Cardiac septum (tissue), 1 donor: ENCODE measurements around the gene PNPLA5. TPM values are rescaled to one million over a fixed set of nuclear protein-coding genes. Genes with fewer than 3 reads are reported as not detected.
"Not testable (repeated sequence)": the region's sequence is repeated elsewhere in the genome, so short reads cannot be mapped to it uniquely, and the experiment has no call there.

Source experiments
- DNase-seq: peaks from one replicate; pipeline ENCODE4 v3.0.0-alpha.2; 2020; ENCODE audit warnings: low spot score
- intact Hi-C: fragments of 100-400 bp; cut with DNase I; formaldehyde crosslinking; loops from one replicate; pipeline ENCODE4 v1.14.0; 2022
- total RNA-seq: library from RNA; stranded (reverse); fragmentation: NEBNext Ultra II Directional; extraction: Animal tissue kit (Norgen Biotek cat#: 25700); gene quantifications from one replicate; pipeline ENCODE4 v1.2.1, GENCODE V29; 2021
- donor health status: DM: no; HTN: no; CAD: no.

The PNPLA5 gene
- total RNA-seq, 1 donor from 2014 or later, result not detected

DNA sequence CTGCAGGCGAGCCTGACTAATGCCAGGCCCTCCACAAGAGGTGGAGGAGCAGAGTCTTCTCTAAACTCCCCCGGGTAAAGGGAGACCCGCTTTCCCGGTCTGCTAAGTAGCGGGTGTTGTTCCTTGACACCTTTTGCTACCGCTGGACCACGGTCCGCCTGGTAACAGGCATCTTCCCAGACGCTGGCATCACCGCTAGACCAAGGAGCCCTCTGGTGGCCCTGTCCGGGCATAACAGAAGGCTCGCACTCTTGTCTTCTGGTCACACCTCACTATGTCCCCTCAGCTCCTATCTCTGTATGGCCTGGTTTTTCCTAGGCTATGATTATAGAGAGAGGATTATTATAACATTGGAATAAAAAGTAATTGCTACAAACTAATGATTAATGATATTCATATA, 12.6 kb upstream of the PNPLA5 start:
- DNase-seq, result not testable (repeated sequence)

DNA sequence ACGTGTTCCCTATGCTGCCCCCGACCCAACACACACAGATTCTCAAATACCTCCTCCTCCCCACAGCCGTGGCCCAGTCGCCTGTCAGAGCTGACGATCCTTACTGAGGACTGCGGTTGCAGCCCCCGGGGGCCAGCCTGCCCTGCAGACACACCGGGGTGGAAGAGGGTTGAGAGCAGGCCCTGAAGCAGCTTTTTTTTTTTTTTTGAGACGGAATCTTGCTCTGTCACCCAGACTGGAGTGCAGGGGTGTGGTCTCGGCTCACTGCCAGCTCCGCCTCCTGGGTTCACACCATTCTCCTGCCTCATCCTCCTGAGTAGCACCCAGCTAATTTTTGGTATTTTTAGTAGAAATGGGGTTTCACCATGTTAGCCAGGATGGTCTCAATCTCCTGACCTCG, 11.2 kb upstream of the PNPLA5 start:
- intact Hi-C loops, DNase-seq: not testable (repeated sequence)

More for the DNA sequence above, 12.6 kb upstream of the PNPLA5 start:
- intact Hi-C loops, result not testable (repeated sequence)

DNA sequence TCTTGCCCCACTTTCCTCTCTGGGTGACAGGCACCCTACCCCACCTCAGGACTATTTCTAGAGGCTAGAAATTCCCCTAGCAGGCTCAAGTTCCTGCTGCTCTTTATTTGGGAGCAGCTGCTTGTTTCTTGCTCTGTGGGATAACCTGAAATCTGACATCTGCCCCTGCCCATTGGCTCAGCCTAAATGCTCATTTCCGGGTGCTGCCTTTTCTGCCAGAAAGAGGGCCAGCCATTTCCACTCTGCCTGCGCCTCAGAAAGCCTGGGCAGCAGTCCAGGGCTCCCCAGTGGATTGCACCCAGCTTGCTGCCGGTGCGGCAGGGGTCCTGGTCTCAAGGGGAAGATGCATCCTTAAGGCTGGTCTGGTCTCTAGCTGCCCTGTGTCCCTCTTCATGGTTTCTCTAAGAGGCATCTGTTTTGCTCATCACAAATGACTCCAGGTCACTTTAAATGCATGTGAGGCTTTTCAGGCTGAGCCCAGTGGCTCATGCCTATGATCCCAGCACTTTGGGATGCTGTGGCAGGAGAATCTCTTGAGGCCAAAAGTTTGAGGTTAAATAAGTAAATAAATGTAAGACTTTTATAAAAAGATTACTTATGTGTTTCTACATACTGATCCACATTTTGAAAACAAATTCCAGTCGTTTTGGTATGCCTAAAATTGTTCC, 10.3 kb upstream of the PNPLA5 start:
- no peak for DNase-seq
- intact Hi-C loops, result no loop called here

DNA sequence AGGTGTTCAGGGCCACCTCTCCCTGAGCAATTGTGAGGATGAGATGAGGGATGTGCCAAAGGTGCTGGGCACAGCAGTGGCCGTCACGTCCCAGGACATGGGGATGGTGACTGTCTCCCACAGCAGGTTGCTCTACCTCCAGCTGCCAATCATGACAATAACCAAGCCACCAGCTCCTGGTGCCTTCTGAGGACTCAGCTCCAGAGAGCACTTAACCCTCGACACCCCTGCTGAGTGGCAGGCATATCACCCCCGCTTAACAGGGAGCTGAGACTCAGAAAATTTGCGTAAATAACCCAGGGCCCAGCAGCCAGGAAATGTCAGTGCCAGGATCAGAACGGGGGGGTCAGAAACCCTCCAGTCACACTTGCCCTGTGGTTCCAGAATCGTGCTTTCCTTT, 8.4 kb upstream of the PNPLA5 start:
- intact Hi-C loops, result no loop called here
- no peak for DNase-seq

DNA sequence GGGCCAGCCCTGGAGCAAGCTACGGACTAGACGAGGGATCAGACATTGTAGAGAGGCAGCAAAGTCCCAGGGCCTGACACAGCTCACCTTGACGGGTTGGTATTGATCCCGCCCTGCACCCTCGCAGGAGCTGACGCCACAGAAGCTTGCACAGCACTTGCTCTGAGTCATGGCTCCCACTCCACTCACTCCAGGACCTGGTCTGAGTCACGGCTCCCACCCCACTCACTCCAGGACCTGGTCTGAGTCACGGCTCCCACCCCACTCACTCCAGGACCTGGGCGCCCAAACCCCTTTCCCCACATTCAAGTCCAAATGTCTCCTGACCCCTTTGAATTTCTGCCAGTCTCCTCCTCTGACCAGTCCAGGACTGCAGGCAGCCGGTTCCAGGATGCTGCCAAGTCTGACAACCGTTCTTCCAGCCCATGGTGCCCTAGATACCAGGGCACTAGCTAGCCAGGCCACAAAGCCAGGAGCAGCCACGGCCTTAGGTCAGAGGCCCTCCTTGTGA, 6.0 kb upstream of the PNPLA5 start:
- intact Hi-C loops, result no loop called here
- DNase-seq, result no peak

DNA sequence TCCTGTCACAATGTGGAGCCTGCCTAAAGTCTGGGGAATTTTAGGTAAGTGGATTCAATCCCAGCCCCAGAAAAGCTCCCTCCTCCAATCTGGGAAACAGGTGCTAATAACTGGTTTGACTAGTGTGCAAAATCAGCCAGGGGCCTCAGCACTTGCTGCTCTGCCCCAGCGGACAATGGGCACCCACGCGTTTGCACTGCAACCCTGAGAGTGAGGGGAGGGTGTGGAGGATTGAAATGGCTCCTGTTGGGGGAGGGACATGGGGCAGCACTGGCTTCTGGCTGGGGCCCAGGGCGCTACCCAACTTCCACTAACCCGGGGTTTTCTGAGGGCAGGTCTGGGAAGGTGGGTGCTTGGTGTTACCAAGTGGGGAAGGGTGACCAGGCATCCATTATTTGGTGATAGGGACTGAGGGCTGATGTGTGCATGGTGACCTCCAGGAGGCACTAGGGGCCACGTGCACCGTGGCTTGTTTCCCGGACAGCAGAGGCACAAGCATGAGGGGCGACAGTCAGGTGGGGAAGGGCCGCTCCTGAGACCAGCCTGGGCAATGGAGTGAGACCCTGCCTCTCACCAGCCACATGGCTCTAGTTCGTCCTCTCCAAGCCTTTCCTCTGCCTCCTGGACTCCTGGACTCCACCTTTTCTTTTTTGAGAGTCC, 4.3 kb upstream of the PNPLA5 start:
- no peak for DNase-seq
- intact Hi-C loops, result no loop called here

DNA sequence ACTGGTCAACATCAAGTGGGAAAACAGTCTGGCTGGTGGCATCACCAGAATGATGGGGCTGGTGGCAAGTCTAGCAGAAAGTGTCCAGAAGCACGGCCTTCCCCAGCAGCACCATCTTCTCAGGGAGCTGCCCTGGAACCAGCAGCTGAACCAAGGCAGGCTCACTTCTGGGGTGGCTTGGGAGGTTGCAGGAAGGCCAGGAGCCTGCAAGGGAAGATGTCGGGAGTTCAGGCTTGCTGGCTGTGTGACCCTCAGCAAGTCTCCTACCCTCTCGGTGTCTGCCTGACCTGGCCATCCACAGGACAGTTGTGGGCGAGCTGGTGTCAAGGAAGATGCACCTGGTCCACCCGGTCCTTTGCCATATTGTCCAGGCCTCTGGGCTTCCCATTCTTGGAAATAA, 2.3 kb upstream of the PNPLA5 start:
- DNase-seq, result no peak
- intact Hi-C loops, result no loop called here

DNA sequence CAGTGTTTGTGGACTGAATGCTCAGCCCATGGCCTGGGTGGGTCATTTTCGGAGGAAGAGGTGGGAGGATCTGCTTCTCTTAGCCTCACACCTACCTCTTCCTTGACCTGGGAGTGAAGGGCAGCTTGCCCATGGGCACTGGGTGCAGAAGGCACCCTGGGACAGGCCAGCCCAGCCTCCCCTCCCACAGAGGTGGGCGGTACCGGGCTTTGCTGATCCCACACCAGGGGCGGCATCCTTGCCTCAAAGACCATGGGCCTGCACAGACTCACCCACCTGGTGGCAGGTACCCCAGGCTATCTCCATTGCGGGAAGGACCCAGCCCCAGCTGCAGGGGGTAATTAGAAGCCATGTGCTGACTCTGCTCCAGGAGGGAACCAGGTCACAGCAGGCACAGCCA, 1.5 kb upstream of the PNPLA5 start:
- no peak for DNase-seq
- intact Hi-C loops, result no loop called here

DNA sequence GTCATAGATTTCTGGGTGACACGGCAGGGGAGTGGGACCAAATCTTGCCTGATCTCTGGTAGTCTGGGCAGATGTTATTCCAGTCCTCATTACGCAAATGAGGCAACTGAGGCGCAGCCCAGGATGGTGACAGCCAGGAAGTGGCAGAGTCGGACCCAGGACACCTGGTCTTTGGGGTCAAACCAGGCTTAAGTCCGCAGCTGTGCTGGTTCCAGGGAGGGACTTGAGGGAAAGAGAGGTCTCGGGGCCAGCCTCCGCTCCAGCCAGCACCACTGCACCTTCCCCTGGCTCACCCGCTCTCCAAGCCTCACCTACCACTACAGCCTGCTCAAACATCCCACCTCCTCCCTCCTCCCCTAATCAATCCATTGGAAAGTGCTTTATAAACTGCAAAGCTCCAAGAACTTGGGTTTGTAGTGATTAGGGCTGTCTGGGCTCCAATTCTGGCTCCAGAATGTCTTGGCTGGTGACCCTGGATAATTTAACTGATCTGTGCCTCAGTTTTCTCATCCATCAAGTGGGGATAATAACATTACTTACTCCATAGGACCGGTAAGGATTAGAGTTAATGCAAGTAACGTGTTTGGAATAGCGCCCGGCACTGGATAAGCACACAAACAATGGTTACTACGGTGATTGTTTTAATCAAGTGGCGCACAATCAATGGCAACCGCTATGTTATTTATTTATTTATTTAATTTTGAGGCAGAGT, 526 bp upstream of the PNPLA5 start:
- intact Hi-C loops, result no loop called here
- no peak for DNase-seq

DNA sequence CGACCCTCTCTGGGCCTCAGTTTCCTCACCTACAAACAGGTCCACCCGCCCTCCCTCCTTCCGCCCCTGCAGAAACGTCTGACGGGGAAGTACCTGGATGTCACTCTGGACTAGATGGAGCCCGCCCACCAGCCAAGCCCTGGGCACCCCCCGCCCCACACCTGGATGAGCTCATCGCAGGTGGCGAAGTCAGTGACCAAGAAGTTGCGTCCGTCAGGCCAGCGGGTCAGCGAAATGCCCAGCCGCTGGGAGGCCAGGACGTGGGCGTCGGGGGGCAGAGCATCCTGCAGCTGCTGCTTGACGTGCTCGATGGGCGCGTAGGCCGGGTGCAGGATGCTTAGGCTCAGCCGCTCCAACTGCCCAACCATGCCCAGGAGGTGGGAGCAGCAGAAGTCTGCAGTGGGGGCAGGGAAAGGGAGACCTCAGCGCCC, 897 bp downstream of the PNPLA5 start:
- intact Hi-C loops, result no loop called here
- DNase-seq, result peak; percentile 74

DNA sequence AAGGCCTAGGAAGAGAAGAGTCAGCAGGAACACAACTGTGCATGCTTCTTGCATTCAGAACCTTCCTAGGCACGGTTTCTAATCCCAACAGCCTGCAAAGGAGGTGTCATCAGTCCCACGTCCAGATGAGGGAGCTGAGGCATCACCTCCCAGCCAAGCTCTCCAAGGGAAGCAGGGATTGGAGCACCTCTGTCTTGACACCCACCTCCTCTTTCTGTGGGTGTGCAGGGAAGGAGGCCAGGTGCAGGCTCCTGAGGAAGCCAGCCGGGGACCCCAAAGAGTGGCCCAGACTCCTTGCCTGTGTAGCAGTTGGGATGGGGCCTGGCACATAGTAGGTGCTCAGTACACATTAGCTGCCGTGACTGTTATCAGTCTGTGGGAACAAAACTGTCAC, 2.0 kb downstream of the PNPLA5 start:
- intact Hi-C loops, result loop anchor here (10.0 kb wide), 1 partner anchor 505 kb away; no protein-coding TSS in a partner anchor

DNA sequence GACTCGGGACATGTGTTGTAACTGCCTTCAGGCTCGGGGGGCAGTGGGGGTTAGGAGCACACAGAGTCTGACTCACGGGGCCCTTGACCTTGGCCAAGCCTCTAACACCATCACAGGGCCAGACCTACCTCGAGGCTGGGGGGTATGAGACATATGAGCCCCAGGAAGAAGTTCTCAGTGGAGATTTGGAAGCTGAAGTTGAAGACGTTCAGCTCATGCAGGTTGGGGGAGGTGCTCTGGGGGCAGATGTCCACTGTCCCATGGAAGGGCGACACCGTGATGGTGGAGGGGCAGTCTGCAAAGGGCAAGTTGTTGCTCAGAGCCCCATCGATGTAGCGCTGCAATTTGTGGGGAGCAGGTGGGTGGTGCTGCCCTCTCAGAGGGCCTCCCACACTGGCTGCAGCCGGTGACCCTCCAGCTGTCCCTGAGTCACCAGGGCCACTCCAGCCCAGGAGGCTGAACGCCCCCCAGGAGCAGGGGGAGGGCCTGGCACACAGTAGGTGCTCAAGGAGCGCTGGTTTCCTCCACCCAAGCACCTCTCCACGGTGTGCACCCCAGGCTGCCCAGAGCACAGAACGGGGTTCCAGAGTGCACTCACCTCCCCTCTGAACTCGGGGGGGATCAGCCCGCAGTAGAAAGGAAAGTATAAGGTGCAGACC, 2.5 kb downstream of the PNPLA5 start:
- intact Hi-C loops, result loop anchor here (10.0 kb wide), 1 partner anchor 505 kb away; no protein-coding TSS in a partner anchor
- peak; percentile 41 for DNase-seq

More for the DNA sequence above, 2.0 kb downstream of the PNPLA5 start:
- DNase-seq, result peak; percentile 54

DNA sequence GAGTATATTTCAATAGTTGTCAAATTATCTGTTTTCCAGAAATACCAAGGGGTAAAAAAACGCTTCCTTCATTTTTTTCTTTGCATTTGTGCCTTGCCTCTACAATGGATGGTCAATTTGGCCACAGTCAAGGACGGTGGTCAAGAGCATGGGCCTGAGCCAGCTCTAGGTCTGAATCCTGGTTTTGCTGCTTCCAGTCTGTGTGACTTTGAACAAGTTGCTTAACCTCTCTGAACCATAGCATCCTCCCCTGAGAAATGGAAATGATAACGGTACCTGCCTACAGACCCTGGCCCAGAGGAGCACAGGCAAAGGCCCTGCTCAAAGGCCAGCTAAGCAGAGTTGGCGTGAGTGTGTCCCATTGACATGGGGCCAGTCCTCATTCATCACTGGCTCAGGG, 3.1 kb downstream of the PNPLA5 start:
- peak; percentile 14 for DNase-seq
- intact Hi-C loops, result loop anchor here (10.0 kb wide), 1 partner anchor 504 kb away; no protein-coding TSS in a partner anchor

DNA sequence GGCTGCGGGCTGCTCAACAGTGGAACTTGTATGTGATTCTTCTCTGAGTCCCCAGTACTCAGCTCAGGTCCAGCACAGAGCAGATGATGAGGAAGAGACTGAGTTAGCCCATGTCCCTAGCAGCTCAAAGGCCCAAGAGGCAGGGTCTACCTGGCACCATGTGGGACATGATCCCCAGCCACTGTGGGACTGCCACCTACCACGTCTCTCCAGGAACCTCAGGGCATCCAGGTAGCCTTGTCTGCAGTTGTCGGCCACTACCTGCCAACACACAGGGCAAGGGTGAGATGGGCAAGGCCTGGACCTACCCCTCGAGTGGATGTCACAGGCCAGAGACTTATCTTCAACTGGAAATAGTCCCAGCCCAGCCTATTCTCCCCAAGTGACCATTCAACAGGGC, 4.4 kb downstream of the PNPLA5 start:
- intact Hi-C loops, result loop anchor here (10.0 kb wide), 1 partner anchor 503 kb away; no protein-coding TSS in a partner anchor
- DNase-seq, result peak; percentile 63

DNA sequence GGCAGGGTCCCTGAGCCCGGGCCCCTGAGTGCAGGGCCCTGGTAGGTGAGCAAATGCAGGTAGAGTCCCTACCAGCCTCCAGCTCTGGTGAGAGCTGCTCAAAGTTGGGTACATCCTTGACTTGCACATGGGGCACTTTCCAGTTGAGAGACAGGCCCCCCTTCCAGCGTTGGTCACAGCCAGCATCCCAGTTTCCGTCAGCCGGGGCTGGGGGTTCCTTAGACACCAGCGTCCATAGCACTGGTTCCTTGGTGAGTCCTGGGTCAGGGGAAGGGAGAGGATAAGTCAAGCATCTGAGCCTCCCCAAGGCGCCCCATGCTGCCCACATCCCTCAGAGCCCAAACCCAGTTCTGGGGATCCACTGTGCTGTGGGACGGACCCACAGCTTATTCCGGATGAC, 5.6 kb downstream of the PNPLA5 start:
- intact Hi-C loops, result loop anchor here (10.0 kb wide), 1 partner anchor 501 kb away; no protein-coding TSS in a partner anchor

DNA sequence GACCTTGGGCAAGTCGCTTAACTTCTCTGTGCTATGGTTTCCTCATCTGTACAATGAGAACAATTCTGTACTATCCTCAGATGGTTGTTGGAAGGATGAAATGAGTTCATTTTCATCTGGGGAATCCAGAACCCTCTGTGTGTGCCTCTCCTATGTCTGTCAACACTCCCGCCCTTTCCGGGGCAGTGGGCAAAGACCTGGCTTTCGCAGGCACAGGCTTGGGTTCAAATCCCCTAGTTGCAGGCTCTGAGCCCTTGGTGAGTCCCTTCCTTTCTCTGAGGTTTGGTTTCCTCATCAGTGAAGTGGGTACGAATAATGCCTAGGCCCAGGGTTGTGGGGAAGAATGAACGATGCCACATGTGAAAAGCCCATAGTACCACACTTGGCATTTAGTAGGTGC, 6.0 kb downstream of the PNPLA5 start:
- peak; percentile 26 for DNase-seq
- intact Hi-C loops, result loop anchor here (10.0 kb wide), 1 partner anchor 501 kb away; no protein-coding TSS in a partner anchor

More for the DNA sequence above, 5.6 kb downstream of the PNPLA5 start:
- DNase-seq, result peak; percentile 60

DNA sequence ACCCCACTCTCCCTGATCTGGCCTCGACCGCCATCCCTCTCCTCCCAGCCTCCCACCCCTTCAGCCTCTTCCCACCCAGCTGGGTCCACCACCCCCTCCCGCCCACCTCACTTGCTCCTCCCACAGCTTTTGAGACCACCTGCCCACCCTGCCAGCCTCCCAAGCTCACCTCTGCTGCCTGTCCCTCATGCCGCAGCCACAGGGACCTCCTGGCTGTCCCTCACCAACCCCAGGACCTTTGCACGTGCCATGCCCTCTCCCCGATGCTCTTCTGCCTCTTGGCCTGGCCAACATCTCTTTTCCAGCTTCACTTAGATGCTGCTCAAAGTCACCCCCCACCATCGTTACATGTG, 6.5 kb downstream of the PNPLA5 start:
- intact Hi-C loops, result loop anchor here (10.0 kb wide), 1 partner anchor 500 kb away; no protein-coding TSS in a partner anchor
- DNase-seq, result peak; percentile 43

DNA sequence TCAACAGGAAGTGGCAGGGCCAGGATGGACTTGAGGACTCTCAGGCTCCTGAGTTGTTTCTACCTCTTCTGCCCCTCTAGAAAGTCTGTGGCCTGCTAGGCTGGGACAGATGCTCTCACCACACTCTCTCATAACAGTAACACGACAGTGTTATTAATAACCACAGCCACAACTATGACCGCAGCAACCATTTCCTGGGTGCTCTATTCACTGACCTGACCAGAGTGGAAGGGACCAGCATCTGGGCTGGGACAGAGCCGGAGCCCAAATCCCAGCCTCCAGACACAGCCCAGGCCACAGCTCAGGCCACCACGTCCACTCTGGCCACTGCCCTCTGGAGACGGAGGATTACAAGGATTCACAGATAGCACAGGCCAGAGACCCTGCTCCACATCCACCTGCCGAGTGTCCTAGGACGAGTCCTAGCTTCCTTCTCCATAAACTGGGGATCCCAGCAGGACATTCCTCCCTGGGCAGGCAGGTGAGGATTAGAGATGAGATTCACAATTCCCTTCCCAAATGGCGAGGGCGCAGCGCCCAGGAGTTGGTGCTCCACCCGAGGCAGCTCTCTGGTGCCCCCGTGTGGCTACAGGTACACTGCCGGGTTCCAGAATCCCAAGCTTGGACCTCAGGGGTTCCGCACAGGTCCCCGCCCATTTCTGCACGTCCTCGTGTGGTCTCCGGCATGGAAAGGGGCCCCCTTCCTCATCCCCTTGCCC, 7.1 kb downstream of the PNPLA5 start:
- intact Hi-C loops, result loop anchor here (10.0 kb wide), 1 partner anchor 500 kb away; no protein-coding TSS in a partner anchor
- peak; percentile 76 for DNase-seq
